MM.1S (cell line): Measurements from ENCODE around the gene GTF2B.

Experiments
- EZH2phosphoT487 ChIP-seq: fragments of 300-600 bp; sonication (generic); IDR thresholded peaks from 2 replicates; pipeline ENCODE4 v1.6.1; 2018; ENCODE audit warnings: antibody characterized with exemption, low read length
- TF ChIP-seq, protein P1 (sequence below): fragments of 300-600 bp; sonication (generic); IDR thresholded peaks from 2 replicates; pipeline ENCODE4 v1.5.1; 2016; ENCODE audit warnings: antibody characterized with exemption, low read length, mixed read lengths

GRCh38 chr1:88890131-88890530 lies 1.2 kb downstream of the GTF2B start:
- TF ChIP-seq, protein P1, sequence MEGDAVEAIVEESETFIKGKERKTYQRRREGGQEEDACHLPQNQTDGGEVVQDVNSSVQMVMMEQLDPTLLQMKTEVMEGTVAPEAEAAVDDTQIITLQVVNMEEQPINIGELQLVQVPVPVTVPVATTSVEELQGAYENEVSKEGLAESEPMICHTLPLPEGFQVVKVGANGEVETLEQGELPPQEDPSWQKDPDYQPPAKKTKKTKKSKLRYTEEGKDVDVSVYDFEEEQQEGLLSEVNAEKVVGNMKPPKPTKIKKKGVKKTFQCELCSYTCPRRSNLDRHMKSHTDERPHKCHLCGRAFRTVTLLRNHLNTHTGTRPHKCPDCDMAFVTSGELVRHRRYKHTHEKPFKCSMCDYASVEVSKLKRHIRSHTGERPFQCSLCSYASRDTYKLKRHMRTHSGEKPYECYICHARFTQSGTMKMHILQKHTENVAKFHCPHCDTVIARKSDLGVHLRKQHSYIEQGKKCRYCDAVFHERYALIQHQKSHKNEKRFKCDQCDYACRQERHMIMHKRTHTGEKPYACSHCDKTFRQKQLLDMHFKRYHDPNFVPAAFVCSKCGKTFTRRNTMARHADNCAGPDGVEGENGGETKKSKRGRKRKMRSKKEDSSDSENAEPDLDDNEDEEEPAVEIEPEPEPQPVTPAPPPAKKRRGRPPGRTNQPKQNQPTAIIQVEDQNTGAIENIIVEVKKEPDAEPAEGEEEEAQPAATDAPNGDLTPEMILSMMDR: no peak
- TF ChIP-seq EZH2phosphoT487: no peak
